Keratinocyte (primary cell): Measurements from ENCODE around the gene GRWD1. TPM values are rescaled to one million over a fixed set of nuclear protein-coding genes. Genes with fewer than 3 reads are reported as not detected.
"Not testable (repeated sequence)": the region's sequence is repeated elsewhere in the genome, so short reads cannot be mapped to it uniquely, and the experiment has no call there.

Experiments used
- DNase-seq: peaks from one replicate; pipeline ENCODE4 v3.0.0-alpha.2; 2011; ENCODE audit warnings: low read depth, missing footprints, low spot score
- FAIRE-seq: peaks from 2 replicates; lab custom pipeline; 2011; peaks lifted over from hg19 to GRCh38; lab: Jason Lieb, UNC
- H2AFZ ChIP-seq: 2 replicates; pipeline ENCODE4 v1.6.0; 2012; ENCODE audit warnings: low read length, control low read depth, inconsistent platforms; ENCODE audit not compliant: control insufficient read depth
- H3K27ac ChIP-seq: 2 replicates; pipeline ENCODE4 v1.5.1; 2011; ENCODE audit warnings: low read length; ENCODE audit not compliant: control insufficient read depth, insufficient read depth
- H3K27me3 ChIP-seq: 3 replicates; pipeline ENCODE4 v1.6.0; 2011; ENCODE audit warnings: low read length; ENCODE audit not compliant: control insufficient read depth, insufficient read depth; ENCODE audit errors: extremely low read depth
- H3K36me3 ChIP-seq, 2 experiments: 2 replicates in 1 of 2; 3 replicates in 1 of 2; pipeline ENCODE4 v1.5.1; 2011; ENCODE audit warnings: low read length in 2 of 2, mild to moderate bottlenecking in 1 of 2; ENCODE audit not compliant: control insufficient read depth in 2 of 2, insufficient read depth in 2 of 2; ENCODE audit errors: extremely low read depth in 1 of 2
- H3K4me1 ChIP-seq: 3 replicates; pipeline ENCODE4 v1.5.1; 2011; ENCODE audit warnings: low read length; ENCODE audit not compliant: control insufficient read depth, insufficient read depth; ENCODE audit errors: extremely low read depth
- H3K4me2 ChIP-seq: 3 replicates; pipeline ENCODE4 v1.6.0; 2011; ENCODE audit warnings: low read depth, low read length; ENCODE audit not compliant: control insufficient read depth, insufficient read depth; ENCODE audit errors: extremely low read depth
- H3K4me3 ChIP-seq, 3 experiments: fragments of 200-600 bp in 1 of 3; sonication (generic) in 1 of 3; 2 replicates in 2 of 3; 3 replicates in 1 of 3; pipeline ENCODE4 v1.5.1; 2011 to 2016; ENCODE audit warnings: low read length in 3 of 3, mild to moderate bottlenecking in 3 of 3, control low read depth in 2 of 3, inconsistent platforms in 1 of 3, low read depth in 1 of 3, mixed read lengths in 1 of 3, mixed run types in 1 of 3, moderate library complexity in 1 of 3; ENCODE audit not compliant: control insufficient read depth in 2 of 3, insufficient read depth in 2 of 3; ENCODE audit errors: extremely low read depth in 1 of 3
- H3K79me2 ChIP-seq: 2 replicates; pipeline ENCODE4 v1.6.0; 2012; ENCODE audit warnings: low read length; ENCODE audit not compliant: control insufficient read depth, insufficient read depth
- H3K9ac ChIP-seq: 3 replicates; pipeline ENCODE4 v1.6.0; 2011; ENCODE audit warnings: low read length; ENCODE audit not compliant: control insufficient read depth, insufficient read depth; ENCODE audit errors: extremely low read depth
- H3K9me1 ChIP-seq: 3 replicates; pipeline ENCODE4 v1.6.0; 2011; ENCODE audit warnings: low read length; ENCODE audit not compliant: control insufficient read depth, insufficient read depth; ENCODE audit errors: extremely low read depth
- H3K9me3 ChIP-seq: 2 replicates; pipeline ENCODE4 v1.5.1; 2012; ENCODE audit warnings: low read depth, low read length; ENCODE audit not compliant: control insufficient read depth
- H4K20me1 ChIP-seq: 3 replicates; pipeline ENCODE4 v1.6.0; 2011; ENCODE audit warnings: low read length; ENCODE audit not compliant: control insufficient read depth, insufficient read depth; ENCODE audit errors: extremely low read depth
- CTCF ChIP-seq, 3 experiments: IDR thresholded peaks in 1 of 3; conservative IDR thresholded peaks in 1 of 3; optimal IDR thresholded peaks in 1 of 3; 2 replicates in 2 of 3; 3 replicates in 1 of 3; pipeline versions ENCODE3 to v1.5.1; 2011; ENCODE audit warnings: low read length in 3 of 3, mild to moderate bottlenecking in 3 of 3, moderate library complexity in 2 of 3, control low read depth in 1 of 3, inconsistent platforms in 1 of 3; ENCODE audit not compliant: insufficient read depth in 2 of 3; ENCODE audit errors: extremely low read depth in 1 of 3
- EZH2 ChIP-seq: IDR thresholded peaks from one replicate; pipeline ENCODE4 v1.6.1; 2012; ENCODE audit warnings: inconsistent platforms, mild to moderate bottlenecking, low read length, moderate library complexity
- dilution Hi-C: fragments of 300-500 bp; cut with MboI; formaldehyde crosslinking; loops from one replicate; pipeline ENCODE4 v1.7.0; 2020; ENCODE audit warnings: low sequenced_read_pairs; ENCODE audit not compliant: extremely low pct_ligation_motif_present
- polyA plus RNA-seq, 5 experiments: library from polyadenylated mRNA; depleted of rRNA in 3 of 5; stranded (reverse) in 3 of 5; stranded (forward) in 1 of 5; unstranded in 1 of 5; fragments of >200 nt; gene quantifications; 1 replicate in 1 of 5; 2 replicates in 3 of 5; 3 replicates in 1 of 5; pipeline versions ENCODE4 v1.2.1 to v1.2.3, GENCODE V29; 2011 to 2012; ENCODE audit warnings: missing spikeins in 2 of 5, low read depth in 1 of 5, low replicate concordance in 1 of 5

GRWD1 gene
- polyA plus RNA-seq, 1 donor (not counting 4 experiments of a cell fraction or from before 2014, with no cell fraction given), result 26.1 TPM

DNA sequence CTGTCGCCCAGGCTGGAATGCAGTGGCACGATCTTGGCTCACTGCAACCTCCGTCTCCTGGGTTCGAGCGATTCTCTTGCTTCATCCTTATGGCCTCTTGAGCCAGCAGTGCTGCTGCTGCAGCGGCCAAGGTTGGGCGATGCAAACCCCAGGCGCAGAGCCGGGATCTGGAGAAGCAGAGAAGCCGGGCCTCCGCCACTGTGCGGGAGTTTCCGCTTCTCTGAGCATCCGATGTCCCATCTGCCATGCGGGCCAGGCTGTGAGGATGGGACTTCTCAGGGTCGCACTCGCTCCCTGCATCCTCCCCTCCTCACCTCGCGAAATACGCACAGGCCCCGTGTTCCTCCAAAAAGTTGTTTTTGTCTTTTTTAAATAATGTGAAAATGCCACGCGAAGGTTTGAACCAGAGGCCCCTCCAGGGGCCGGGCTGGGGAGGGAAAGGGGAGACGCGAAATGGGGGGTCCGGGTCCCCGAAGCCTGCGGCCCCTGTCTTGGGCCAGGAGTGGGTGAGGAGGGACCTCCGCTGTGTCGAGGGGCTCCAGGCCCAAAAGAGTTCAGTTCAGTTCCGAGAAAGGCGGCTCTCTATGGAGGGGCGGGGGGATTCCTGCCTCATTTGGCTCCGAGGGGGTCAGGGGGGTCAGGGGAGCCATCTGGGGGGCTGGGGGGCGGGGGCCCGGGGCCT is 39.3 kb downstream of the GRWD1 start:
- peaks cover 0 to under 1% of the 10 kb centered on the region in 2 experiments for H3K36me3 ChIP-seq
- TF ChIP-seq EZH2, result no peak
- TF ChIP-seq CTCF (optimal IDR thresholded peaks at IDR 0.05 in 1 of 3, IDR thresholded peaks at IDR 0.05 in 1 of 3, conservative IDR thresholded peaks at IDR 0.05 in 1 of 3; ENCODE audit: extremely low read depth in 1 of 3, insufficient read depth in 2 of 3, low read length in 3 of 3), result no peak
- no peaks in the 10 kb centered on the region for H3K27me3 ChIP-seq
- peaks cover 2% of the 10 kb centered on the region for H3K9me1 ChIP-seq
- H3K4me3 ChIP-seq, result no peak overlapping the region
- H3K27ac ChIP-seq, result no peak overlapping the region
- no peaks in the 10 kb centered on the region for H4K20me1 ChIP-seq
- H3K4me2 ChIP-seq, result no peak overlapping the region
- peaks cover 42% of the 10 kb centered on the region for H3K4me1 ChIP-seq
- DNase-seq (no peak), FAIRE-seq (no peak)
- H3K79me2 ChIP-seq, result no peaks in the 10 kb centered on the region
- H3K9ac ChIP-seq, result no peak overlapping the region
- no peaks in the 10 kb centered on the region for H3K9me3 ChIP-seq
- dilution Hi-C loops, result no loop called here
- no peak overlapping the region for H2AFZ ChIP-seq

GRCh38 chr19:48486706-48487105 is 40.9 kb downstream of the GRWD1 start:
- FAIRE-seq, H4K20me1 ChIP-seq, DNase-seq, H3K9me3 ChIP-seq, H3K9me1 ChIP-seq, H2AFZ ChIP-seq, H3K4me3 ChIP-seq, H3K4me2 ChIP-seq, H3K9ac ChIP-seq, dilution Hi-C loops, H3K36me3 ChIP-seq, H3K27me3 ChIP-seq, H3K79me2 ChIP-seq: not testable (repeated sequence)
- Histone ChIP-seq H3K27ac (peak overlapping the region; percentile 26), H3K4me1 (peaks cover 31% of the 10 kb centered on the region)

- peaks cover 29% of the 10 kb centered on the region for H3K4me1 ChIP-seq
- FAIRE-seq (peak; percentile 39), DNase-seq (no peak)
- no peaks in the 10 kb centered on the region for H3K27me3 ChIP-seq
- peak overlapping the region; percentile 93 for H3K4me2 ChIP-seq
- H3K27ac ChIP-seq, result peak overlapping the region; percentile 81
- no peaks in the 10 kb centered on the region for H3K36me3 ChIP-seq
- H2AFZ ChIP-seq, result no peak overlapping the region
- no peaks in the 10 kb centered on the region for H3K9me3 ChIP-seq
- peaks cover 2% of the 10 kb centered on the region for H3K9me1 ChIP-seq
- no peaks in the 10 kb centered on the region for H3K79me2 ChIP-seq
- peak overlapping the region; percentile 53 for H3K9ac ChIP-seq
- H3K4me3 ChIP-seq, result peak overlapping the region in 2 of 3 experiments; percentile 29 to 34
- dilution Hi-C loops, result no loop called here
- no peaks in the 10 kb centered on the region for H4K20me1 ChIP-seq
- TF ChIP-seq EZH2 (no peak), CTCF (optimal IDR thresholded peaks at IDR 0.05 in 1 of 3, IDR thresholded peaks at IDR 0.05 in 1 of 3, conservative IDR thresholded peaks at IDR 0.05 in 1 of 3; ENCODE audit: extremely low read depth in 1 of 3, insufficient read depth in 2 of 3, low read length in 3 of 3) (no peak)
Measured at GRCh38 chr19:48487544-48487943, 41.8 kb downstream of the GRWD1 start.
